H9 (cell line): ENCODE measurements around the gene AVL9. TPM values are rescaled to one million over a fixed set of nuclear protein-coding genes. Genes with fewer than 3 reads are reported as not detected.
A peak's percentile ranks its signal among the peaks of the same experiment; 100 is the strongest.

Experiments
- DNase-seq: peaks from one replicate; pipeline ENCODE4 v3.0.0-alpha.2; 2017
- H2AFZ ChIP-seq: one replicate; pipeline ENCODE4 v1.6.1; 2013; ENCODE audit warnings: mild to moderate bottlenecking, low read length, control low read depth, moderate library complexity
- H2AK5ac ChIP-seq: 2 replicates; pipeline ENCODE4 v1.6.1; 2013; ENCODE audit warnings: low read length, control low read depth, mixed read lengths; ENCODE audit not compliant: insufficient read length
- H2BK120ac ChIP-seq: one replicate; pipeline ENCODE4 v1.6.1; 2013; ENCODE audit warnings: low read depth, mild to moderate bottlenecking, low read length, control low read depth, inconsistent platforms; ENCODE audit not compliant: poor library complexity, severe bottlenecking
- H2BK12ac ChIP-seq: 2 replicates; pipeline ENCODE4 v1.6.1; 2013; ENCODE audit warnings: low read length, control low read depth, mixed read lengths, low read depth; ENCODE audit not compliant: insufficient read length
- H2BK15ac ChIP-seq: 2 replicates; pipeline ENCODE4 v1.6.1; 2013; ENCODE audit warnings: low read depth, low read length, control low read depth
- H2BK20ac ChIP-seq: one replicate; pipeline ENCODE4 v1.6.1; 2013; ENCODE audit warnings: low read depth, mild to moderate bottlenecking, low read length, control low read depth, inconsistent platforms; ENCODE audit not compliant: poor library complexity, severe bottlenecking
- H2BK5ac ChIP-seq: 2 replicates; pipeline ENCODE4 v1.6.1; 2013; ENCODE audit warnings: low read length, control low read depth, mixed read lengths; ENCODE audit not compliant: insufficient read length
- H3K14ac ChIP-seq: 2 replicates; pipeline ENCODE4 v1.6.1; 2013; ENCODE audit warnings: low read length, control low read depth; ENCODE audit not compliant: insufficient read depth
- H3K18ac ChIP-seq: 2 replicates; pipeline ENCODE4 v1.6.1; 2013; ENCODE audit warnings: low read depth, mild to moderate bottlenecking, mixed read lengths, low read length, control low read depth; ENCODE audit not compliant: insufficient read length
- H3K23ac ChIP-seq: 2 replicates; pipeline ENCODE4 v1.6.1; 2013; ENCODE audit warnings: low read length, control low read depth, mixed read lengths, low read depth; ENCODE audit not compliant: insufficient read length
- H3K23me2 ChIP-seq: 2 replicates; pipeline ENCODE4 v1.6.1; 2013; ENCODE audit warnings: low read depth, mild to moderate bottlenecking, mixed read lengths, low read length, control low read depth; ENCODE audit not compliant: insufficient read length, poor library complexity, severe bottlenecking
- H3K27ac ChIP-seq: 2 replicates; pipeline ENCODE4 v1.5.1; 2013; ENCODE audit warnings: low read length, control low read depth, mixed read lengths, low read depth; ENCODE audit not compliant: insufficient read length
- H3K27me3 ChIP-seq: 2 replicates; pipeline ENCODE4 v1.6.1; 2013; ENCODE audit warnings: low read length, control low read depth, inconsistent platforms; ENCODE audit not compliant: insufficient read depth
- H3K4ac ChIP-seq: 2 replicates; pipeline ENCODE4 v1.6.1; 2013; ENCODE audit warnings: low read depth, mild to moderate bottlenecking, control low read depth, inconsistent platforms, low read length, moderate library complexity
- H3K4me1 ChIP-seq: 2 replicates; pipeline ENCODE4 v1.6.1; 2013; ENCODE audit warnings: low read length, control low read depth, inconsistent platforms; ENCODE audit not compliant: insufficient read depth
- H3K4me2 ChIP-seq: 2 replicates; pipeline ENCODE4 v1.6.1; 2013; ENCODE audit warnings: low read length, control low read depth, mixed read lengths; ENCODE audit not compliant: insufficient read length, insufficient read depth
- H3K56ac ChIP-seq: 2 replicates; pipeline ENCODE4 v1.6.1; 2013; ENCODE audit warnings: low read depth, mild to moderate bottlenecking, mixed read lengths, low read length, control low read depth; ENCODE audit not compliant: insufficient read length
- H3K79me1 ChIP-seq: 2 replicates; pipeline ENCODE4 v1.6.1; 2013; ENCODE audit warnings: low read depth, mild to moderate bottlenecking, moderate library complexity, low read length, control low read depth, inconsistent platforms; ENCODE audit not compliant: insufficient read depth, poor library complexity, severe bottlenecking
- H3K79me2 ChIP-seq: 2 replicates; pipeline ENCODE4 v1.6.1; 2013; ENCODE audit warnings: low read length, control low read depth, inconsistent platforms; ENCODE audit not compliant: insufficient read depth
- H3K9ac ChIP-seq: 2 replicates; pipeline ENCODE4 v1.6.1; 2013; ENCODE audit warnings: low read length, control low read depth, mixed read lengths; ENCODE audit not compliant: insufficient read length; ENCODE audit errors: extremely low read depth
- H3K9me3 ChIP-seq: one replicate; pipeline ENCODE4 v1.6.1; 2013; ENCODE audit warnings: low read depth, low read length, inconsistent platforms; ENCODE audit not compliant: control insufficient read depth
- H3T11ph ChIP-seq: one replicate; pipeline ENCODE4 v1.6.1; 2013; ENCODE audit warnings: mild to moderate bottlenecking, low read length, control low read depth, inconsistent platforms
- H4K20me1 ChIP-seq: one replicate; pipeline ENCODE4 v1.6.1; 2013; ENCODE audit not compliant: control insufficient read depth, insufficient read length, insufficient read depth
- H4K5ac ChIP-seq: 2 replicates; pipeline ENCODE4 v1.6.1; 2013; ENCODE audit warnings: low read depth, mild to moderate bottlenecking, mixed read lengths, low read length, control low read depth; ENCODE audit not compliant: insufficient read length
- H4K8ac ChIP-seq: replicated peaks from 2 replicates; pipeline ENCODE4 v1.6.1; 2013; ENCODE audit warnings: low read length, control low read depth, mixed read lengths, low read depth; ENCODE audit not compliant: insufficient read length
- H4K91ac ChIP-seq: 2 replicates; pipeline ENCODE4 v1.6.1; 2013; ENCODE audit warnings: low read depth, mild to moderate bottlenecking, moderate library complexity, mixed read lengths, low read length, control low read depth; ENCODE audit not compliant: insufficient read length
- H3K27ac Mint-ChIP-seq, 3 experiments: 2 replicates in 2 of 3; 3 replicates in 1 of 3; pipeline ENCODE4 v1.8.0; 2020 to 2021; ENCODE audit warnings: mixed read lengths in 3 of 3, mild to moderate bottlenecking in 1 of 3, moderate library complexity in 1 of 3
- H3K27me3 Mint-ChIP-seq: 2 replicates; pipeline ENCODE4 v1.8.0; 2021; ENCODE audit warnings: low read depth, mild to moderate bottlenecking, moderate library complexity, mixed read lengths
- H3K36me3 Mint-ChIP-seq, 3 experiments: 2 replicates in 2 of 3; 3 replicates in 1 of 3; pipeline ENCODE4 v1.8.0; 2020 to 2021; ENCODE audit warnings: low read depth in 3 of 3, mixed read lengths in 3 of 3; ENCODE audit not compliant: insufficient read depth in 1 of 3
- H3K4me1 Mint-ChIP-seq, 2 experiments: 2 replicates each; pipeline ENCODE4 v1.8.0; 2020; ENCODE audit warnings: mixed read lengths in 2 of 2
- H3K4me3 Mint-ChIP-seq, 2 experiments: 2 replicates in 1 of 2; 3 replicates in 1 of 2; pipeline ENCODE4 v1.8.0; 2020 to 2021; ENCODE audit warnings: mild to moderate bottlenecking in 2 of 2, mixed read lengths in 2 of 2, moderate library complexity in 1 of 2
- H3K9me3 Mint-ChIP-seq, 2 experiments: 2 replicates in 1 of 2; 3 replicates in 1 of 2; pipeline ENCODE4 v1.8.0; 2020; ENCODE audit warnings: mild to moderate bottlenecking in 2 of 2, mixed read lengths in 2 of 2, moderate library complexity in 1 of 2
- CTCF ChIP-seq: fragments of 200-600 bp; sonication (generic); conservative IDR thresholded peaks from 3 replicates; pipeline ENCODE4 v1.8.0; 2021; ENCODE audit warnings: antibody characterized with exemption, mild to moderate bottlenecking
- WGBS: extraction: QIAGEN DNeasy Blood & Tissue Kit; methylation state at CpG from one replicate; pipeline ENCODE4 v1.1.7; 2013; ENCODE audit warnings: missing lambda C conversion rate, low lambda C conversion rate, mixed read lengths; ENCODE audit not compliant: insufficient read length; ENCODE audit errors: extremely low coverage; 5-methylcytosine and 5-hydroxymethylcytosine counted together
- total RNA-seq: library from RNA; stranded (reverse); gene quantifications from 2 replicates; pipeline ENCODE4 v1.2.1, GENCODE V29; 2021

AVL9 gene
- total RNA-seq, 1 experiment from 2014 or later = 38.7 TPM

- Histone ChIP-seq H3K23me2 (no peaks in the 10 kb centered on the region), H2BK12ac (no peak overlapping the region), H4K8ac (no peak overlapping the region), H3K27ac (no peak overlapping the region), H2BK20ac (no peak overlapping the region), H3K14ac (no peak overlapping the region), H4K91ac (no peak overlapping the region), H3K4me2 (no peak overlapping the region), H4K5ac (no peak overlapping the region), H3K56ac (no peak overlapping the region), H3K4ac (no peak overlapping the region), H3K4me1 (peaks cover 6% of the 10 kb centered on the region; the same call in 1 of the 2 replicates), H3K27me3 (no peaks in the 10 kb centered on the region), H3K79me2 (peaks cover 15% of the 10 kb centered on the region; the same call in 1 of the 2 replicates), H3K18ac (no peak overlapping the region), H3K79me1 (peaks cover 7% of the 10 kb centered on the region), H3K23ac (no peak overlapping the region), H2AFZ (no peak overlapping the region), H2BK120ac (no peak overlapping the region), H3K9ac (no peak overlapping the region), H3K9me3 (peaks cover 6% of the 10 kb centered on the region), H3T11ph (no peak overlapping the region), H2AK5ac (no peak overlapping the region), H2BK15ac (no peak overlapping the region), H4K20me1 (no peaks in the 10 kb centered on the region), H2BK5ac (no peak overlapping the region)
- Mint-ChIP-seq H3K27me3 (no peaks in the 10 kb centered on the region), H3K27ac (peak overlapping the region; percentile 55 to 95 (median 82); a peak in 4 of 7 replicates), H3K4me1 (peaks cover 35 to 38% of the 10 kb centered on the region in 2 experiments), H3K36me3 (peaks cover 72 to 81% (median 74%) of the 10 kb centered on the region in 3 experiments), H3K9me3 (peaks cover 38 to 66% of the 10 kb centered on the region in 2 experiments), H3K4me3 (no peak overlapping the region; a peak in 1 of 5 replicates)
- WGBS = no CpG with 5 or more reads among the region's 1 CpG
- no peak for TF ChIP-seq CTCF
- DNase-seq = no peak
These were observed 17.9 kb downstream of the AVL9 start for GRCh38 chr7:32513210-32513609.
